GM12864 (cell line): Measurements from ENCODE around the gene PPP1R3G.

Experiments
- DNase-seq: peaks from one replicate; pipeline ENCODE4 v3.0.0-alpha.2; 2011; ENCODE audit warnings: low read depth
- H3K4me3 ChIP-seq: 2 replicates; pipeline ENCODE4 v1.5.1; 2011; ENCODE audit warnings: mild to moderate bottlenecking, low read depth, low read length, control low read depth
- CTCF ChIP-seq: IDR thresholded peaks from 2 replicates; pipeline ENCODE4 v1.5.1; 2011; ENCODE audit warnings: low read depth, mild to moderate bottlenecking, moderate library complexity, low read length, control low read depth, inconsistent platforms; ENCODE audit errors: missing control alignments

PPP1R3G gene

GRCh38 chr6:5108068-5108467 is 22.9 kb downstream of the PPP1R3G start:
- no peak for TF ChIP-seq CTCF
- no peak for DNase-seq
- no peak overlapping the region for H3K4me3 ChIP-seq

- no peak for TF ChIP-seq CTCF
- DNase-seq, result no peak
These were observed 23.5 kb downstream of the PPP1R3G start for GRCh38 chr6:5108536-5109150.

GRCh38 chr6:5109436-5109835 is 24.3 kb downstream of the PPP1R3G start:
- no peak overlapping the region for H3K4me3 ChIP-seq
- no peak for TF ChIP-seq CTCF
- DNase-seq, result no peak

More at GRCh38 chr6:5108536-5109150, 23.5 kb downstream of the PPP1R3G start:
- H3K4me3 ChIP-seq, result no peak overlapping the region

GRCh38 chr6:5110246-5110645 is 25.1 kb downstream of the PPP1R3G start:
- no peak overlapping the region for H3K4me3 ChIP-seq
- no peak for DNase-seq
- no peak for TF ChIP-seq CTCF

GRCh38 chr6:5111626-5112025 is 26.5 kb downstream of the PPP1R3G start:
- no peak for TF ChIP-seq CTCF
- DNase-seq, result no peak
- H3K4me3 ChIP-seq, result no peak overlapping the region

- DNase-seq, result no peak
- no peak for TF ChIP-seq CTCF
- no peak overlapping the region for H3K4me3 ChIP-seq
These were observed 27.1 kb downstream of the PPP1R3G start for GRCh38 chr6:5112066-5112799.

GRCh38 chr6:5113096-5113495 is 28.0 kb downstream of the PPP1R3G start:
- TF ChIP-seq CTCF, result no peak
- DNase-seq, result no peak
- H3K4me3 ChIP-seq, result no peak overlapping the region
